ENCODE data around the gene SLC1A6.

- TF ChIP-seq FOS (IDR thresholded peaks at IDR 0.05; ENCODE audit: low read depth, low read length) = no peak
- no peak for TF ChIP-seq CTCF (conservative IDR thresholded peaks at IDR 0.05; ENCODE audit: low read depth, low read length)
- TF ChIP-seq POLR2A (IDR thresholded peaks at IDR 0.05; ENCODE audit: low read depth, low read length) = no peak
- no peak for TF ChIP-seq BHLHE40 (IDR thresholded peaks at IDR 0.05; ENCODE audit: low read depth, low read length)
- no peak for TF ChIP-seq RAD21 (IDR thresholded peaks at IDR 0.05; ENCODE audit: low read length)
- TF ChIP-seq NFE2L2 (IDR thresholded peaks at IDR 0.05; ENCODE audit: low read depth, low read length) = no peak
- TF ChIP-seq RFX5 (IDR thresholded peaks at IDR 0.05; ENCODE audit: low read depth, low read length) = no peak
- TF ChIP-seq CEBPB (IDR thresholded peaks at IDR 0.05; ENCODE audit: low read depth, low read length) = no peak
- no peak for TF ChIP-seq SMC3 (IDR thresholded peaks at IDR 0.05; ENCODE audit: low read depth, low read length)
- TF ChIP-seq USF2 (IDR thresholded peaks at IDR 0.05; ENCODE audit: low read depth, low read length) = no peak
- no peak for TF ChIP-seq ELK1 (IDR thresholded peaks at IDR 0.05; ENCODE audit: borderline replicate concordance, low read depth, low read length)
- TF ChIP-seq MXI1 (IDR thresholded peaks at IDR 0.05; ENCODE audit: borderline replicate concordance, low read depth, low read length) = no peak
Observed at GRCh38 chr19:14971474-14971873, 8.2 kb downstream of the SLC1A6 start.
